ENCODE data around the gene RBFOX2.

The RBFOX2 gene

GRCh38 chr22:35697142-35697541 is 331.5 kb downstream of the RBFOX2 start:
- DNase-seq (ENCODE audit: low spot score) = no peak

- DNase-seq (ENCODE audit: low spot score) = no peak
Observed at GRCh38 chr22:35695202-35695601, 333.4 kb downstream of the RBFOX2 start.

GRCh38 chr22:35690001-35690400 is 338.6 kb downstream of the RBFOX2 start:
- DNase-seq (ENCODE audit: low spot score) = no peak

- DNase-seq (ENCODE audit: low spot score) = no peak
Observed at GRCh38 chr22:35688913-35689675, 339.5 kb downstream of the RBFOX2 start.
